Thymus (tissue), 11 donors: Measurements from ENCODE around the gene MGMT. TPM values are rescaled to one million over a fixed set of nuclear protein-coding genes. Genes with fewer than 3 reads are reported as not detected.

Experiments
- DNase-seq, 9 donors: peaks; one replicate each; pipeline ENCODE4 v3.0.0-alpha.2; 2013; ENCODE audit warnings: low spot score in 9 of 9, low read depth in 6 of 9, missing footprints in 1 of 9
- H3K27ac ChIP-seq, 2 donors: one replicate each; pipeline ENCODE4 v1.5.1; 2013; ENCODE audit warnings: control low read depth in 1 of 2, low read depth in 1 of 2, low read length in 1 of 2, mild to moderate bottlenecking in 1 of 2, moderate library complexity in 1 of 2
- H3K27me3 ChIP-seq, 2 donors: one replicate each; pipeline ENCODE4 v1.5.1; 2013; ENCODE audit warnings: low read length in 1 of 2; ENCODE audit not compliant: control insufficient read depth in 2 of 2, insufficient read depth in 1 of 2
- H3K36me3 ChIP-seq, 2 donors: one replicate each; pipeline ENCODE4 v1.5.1; 2013; ENCODE audit warnings: low read length in 1 of 2, mild to moderate bottlenecking in 1 of 2, moderate library complexity in 1 of 2; ENCODE audit not compliant: control insufficient read depth in 2 of 2, insufficient read depth in 2 of 2
- H3K4me1 ChIP-seq, 2 donors: one replicate each; pipeline ENCODE4 v1.5.1; 2013; ENCODE audit warnings: low read length in 2 of 2; ENCODE audit not compliant: control insufficient read depth in 2 of 2, insufficient read depth in 2 of 2
- H3K4me3 ChIP-seq, 2 donors: one replicate each; pipeline ENCODE4 v1.5.1; 2013; ENCODE audit warnings: low read length in 2 of 2, control low read depth in 1 of 2, mild to moderate bottlenecking in 1 of 2
- H3K9me3 ChIP-seq, 2 donors: one replicate each; pipeline ENCODE4 v1.5.1; 2013; ENCODE audit warnings: low read length in 1 of 2, mild to moderate bottlenecking in 1 of 2; ENCODE audit not compliant: control insufficient read depth in 2 of 2, insufficient read depth in 1 of 2
- WGBS: extraction: QIAGEN DNeasy Blood & Tissue Kit; methylation state at CpG from one replicate; pipeline ENCODE4 v1.1.7; 2013; 5-methylcytosine and 5-hydroxymethylcytosine counted together
- polyA plus RNA-seq: library from polyadenylated mRNA; stranded (reverse); fragments of 200-250 nt; gene quantifications from one replicate; pipeline ENCODE4 v1.2.3, GENCODE V29; 2013
- total RNA-seq: library from RNA; stranded (reverse); fragments of 120-200 nt; gene quantifications from one replicate; pipeline ENCODE4 v1.2.4, GENCODE V29; 2013
- donor health status: healthy.

The MGMT gene
- total and polyA plus RNA-seq, 2 donors = 20.9 to 42.4 TPM

- Histone ChIP-seq H3K4me1 (peaks cover 0 to 3% of the 10 kb centered on the region in 2 donors), H3K9me3 (no peaks in the 10 kb centered on the region), H3K4me3 (no peak overlapping the region), H3K27ac (no peak overlapping the region), H3K27me3 (no peaks in the 10 kb centered on the region), H3K36me3 (no peaks in the 10 kb centered on the region)
- no peak for DNase-seq
- 61% methylated on average over 22 of the region's 22 CpGs for WGBS
These were observed 188.1 kb downstream of the MGMT start for GRCh38 chr10:129655007-129655678.

DNA sequence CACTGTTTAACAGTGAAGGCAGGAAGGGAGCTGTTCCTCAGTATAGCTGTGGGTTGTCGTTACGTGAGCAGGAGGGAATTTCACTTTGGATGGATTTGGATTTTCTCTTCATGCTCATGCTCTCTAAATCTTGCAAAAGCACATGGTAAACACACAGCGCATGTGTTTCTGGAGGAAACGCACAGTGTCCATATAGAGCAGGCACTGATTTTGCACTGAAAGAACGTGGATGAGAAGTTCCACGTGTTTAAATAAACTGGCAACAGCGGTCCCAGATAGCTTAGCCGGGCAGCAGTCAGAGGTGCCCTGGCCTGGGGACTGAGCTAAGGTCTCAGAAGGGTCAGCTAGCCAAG is 188.6 kb downstream of the MGMT start:
- no peak for DNase-seq
- no peaks in the 10 kb centered on the region for H3K9me3 ChIP-seq
- WGBS = 99% methylated on average over 8 of the region's 8 CpGs
- no peaks in the 10 kb centered on the region for H3K27me3 ChIP-seq
- no peaks in the 10 kb centered on the region for H3K36me3 ChIP-seq
- no peak overlapping the region for H3K27ac ChIP-seq
- no peak overlapping the region for H3K4me3 ChIP-seq
- H3K4me1 ChIP-seq = peaks cover 0 to 3% of the 10 kb centered on the region in 2 donors

- DNase-seq = no peak
- Histone ChIP-seq H3K36me3 (no peaks in the 10 kb centered on the region), H3K4me1 (peaks cover 0 to 3% of the 10 kb centered on the region in 2 donors), H3K27me3 (no peaks in the 10 kb centered on the region), H3K27ac (no peak overlapping the region), H3K9me3 (no peaks in the 10 kb centered on the region), H3K4me3 (no peak overlapping the region)
- WGBS = 97% methylated on average over 7 of the region's 7 CpGs
These were observed 189.6 kb downstream of the MGMT start for GRCh38 chr10:129656642-129657041.

GRCh38 chr10:129657297-129658017 is 190.4 kb downstream of the MGMT start:
- H3K36me3 ChIP-seq = no peaks in the 10 kb centered on the region
- H3K4me1 ChIP-seq = peaks cover 0 to 3% of the 10 kb centered on the region in 2 donors
- no peaks in the 10 kb centered on the region for H3K9me3 ChIP-seq
- WGBS = 85% methylated on average over 8 of the region's 8 CpGs
- no peak overlapping the region for H3K27ac ChIP-seq
- H3K4me3 ChIP-seq = no peak overlapping the region
- no peaks in the 10 kb centered on the region for H3K27me3 ChIP-seq
- no peak for DNase-seq

- 96% methylated on average over 9 of the region's 9 CpGs for WGBS
- Histone ChIP-seq H3K4me1 (peaks cover 0 to 3% of the 10 kb centered on the region in 2 donors), H3K27me3 (no peaks in the 10 kb centered on the region), H3K9me3 (no peaks in the 10 kb centered on the region), H3K27ac (no peak overlapping the region), H3K36me3 (no peaks in the 10 kb centered on the region), H3K4me3 (no peak overlapping the region)
- no peak for DNase-seq
These were observed 191.5 kb downstream of the MGMT start for GRCh38 chr10:129658376-129659072.

DNA sequence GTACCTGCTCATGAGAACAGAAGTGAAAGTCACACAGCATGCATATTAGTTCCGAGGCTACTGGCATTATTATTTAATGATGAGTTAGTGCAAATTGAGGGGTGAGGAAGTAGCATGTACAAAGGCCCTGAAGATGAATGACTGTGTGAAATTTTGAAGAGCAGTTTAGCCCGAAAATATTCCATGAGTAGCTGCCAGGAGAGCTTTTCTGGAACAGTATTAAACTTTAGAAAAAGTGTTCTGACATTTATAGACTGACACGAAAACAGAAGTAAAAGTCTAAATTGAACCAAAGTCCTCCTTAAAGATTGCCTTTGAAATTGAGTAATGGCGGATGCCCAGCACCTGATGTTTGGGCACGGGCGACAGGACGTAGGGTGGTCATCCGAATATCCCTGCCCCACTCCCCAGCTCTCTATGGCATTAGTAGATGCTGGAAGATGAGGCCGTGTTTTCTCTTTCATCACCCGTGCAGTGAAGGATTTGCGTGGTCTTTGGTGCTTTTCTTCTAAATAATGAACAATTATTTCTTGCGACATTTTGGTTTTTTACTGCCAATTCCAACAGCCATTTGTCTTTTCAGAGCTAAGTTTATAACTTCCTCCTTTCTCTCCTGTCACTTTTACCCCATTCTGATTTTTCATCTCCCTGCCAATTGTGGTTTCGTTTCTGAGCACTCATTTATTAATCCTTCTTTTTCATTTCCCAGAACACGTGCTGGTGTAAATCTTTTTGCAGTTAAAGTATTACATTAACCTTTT is 192.6 kb downstream of the MGMT start:
- Histone ChIP-seq H3K27me3 (no peaks in the 10 kb centered on the region), H3K9me3 (no peaks in the 10 kb centered on the region), H3K4me3 (no peak overlapping the region), H3K4me1 (no peaks in the 10 kb centered on the region), H3K36me3 (no peaks in the 10 kb centered on the region), H3K27ac (no peak overlapping the region)
- WGBS = 75% methylated on average over 14 of the region's 14 CpGs
- no peak for DNase-seq

- DNase-seq = no peak
- H3K27ac ChIP-seq = no peak overlapping the region
- no peak overlapping the region for H3K4me3 ChIP-seq
- no peaks in the 10 kb centered on the region for H3K4me1 ChIP-seq
- H3K27me3 ChIP-seq = no peaks in the 10 kb centered on the region
- 81% methylated on average over 5 of the region's 5 CpGs for WGBS
- H3K36me3 ChIP-seq = no peaks in the 10 kb centered on the region
- H3K9me3 ChIP-seq = no peaks in the 10 kb centered on the region
These were observed 193.5 kb downstream of the MGMT start for GRCh38 chr10:129660569-129660968.

DNA sequence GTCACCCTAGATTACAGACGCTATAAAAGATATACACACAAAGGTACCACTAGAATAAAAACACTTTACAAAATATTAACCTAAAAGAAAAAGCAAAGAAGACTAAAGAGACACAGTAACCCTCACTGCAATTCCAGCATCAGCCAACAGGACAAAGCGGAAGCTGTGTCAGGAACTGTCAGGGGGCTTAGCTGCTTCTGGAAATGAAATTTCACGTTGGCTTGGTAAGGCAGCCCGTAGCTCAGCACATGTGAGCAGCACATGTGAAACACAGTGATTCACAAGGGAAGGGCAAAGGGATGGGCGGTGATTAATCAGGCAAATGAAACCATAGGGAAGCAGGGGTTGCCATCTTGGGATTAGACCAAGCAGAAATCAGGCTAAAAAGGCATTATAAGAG is 195.4 kb downstream of the MGMT start:
- WGBS = 98% methylated on average over 5 of the region's 5 CpGs
- no peak overlapping the region for H3K27ac ChIP-seq
- no peaks in the 10 kb centered on the region for H3K9me3 ChIP-seq
- no peaks in the 10 kb centered on the region for H3K4me1 ChIP-seq
- no peaks in the 10 kb centered on the region for H3K27me3 ChIP-seq
- DNase-seq = no peak
- H3K36me3 ChIP-seq = no peaks in the 10 kb centered on the region
- no peak overlapping the region for H3K4me3 ChIP-seq

GRCh38 chr10:129670124-129670523 is 203.1 kb downstream of the MGMT start:
- H3K27me3 ChIP-seq = no peaks in the 10 kb centered on the region
- H3K9me3 ChIP-seq = no peaks in the 10 kb centered on the region
- 94% methylated on average over 1 of the region's 1 CpG for WGBS
- no peaks in the 10 kb centered on the region for H3K4me1 ChIP-seq
- no peak overlapping the region for H3K27ac ChIP-seq
- DNase-seq = no peak
- H3K4me3 ChIP-seq = no peak overlapping the region
- H3K36me3 ChIP-seq = no peaks in the 10 kb centered on the region
